H9 (cell line): ENCODE data around the gene VRK3. TPM values are rescaled to one million over a fixed set of nuclear protein-coding genes. Genes with fewer than 3 reads are reported as not detected.

Experiments used
- DNase-seq: peaks from one replicate; pipeline ENCODE4 v3.0.0-alpha.2; 2017
- H2AFZ ChIP-seq: one replicate; pipeline ENCODE4 v1.6.1; 2013; ENCODE audit warnings: mild to moderate bottlenecking, low read length, control low read depth, moderate library complexity
- H2AK5ac ChIP-seq: 2 replicates; pipeline ENCODE4 v1.6.1; 2013; ENCODE audit warnings: low read length, control low read depth, mixed read lengths; ENCODE audit not compliant: insufficient read length
- H2BK120ac ChIP-seq: one replicate; pipeline ENCODE4 v1.6.1; 2013; ENCODE audit warnings: low read depth, mild to moderate bottlenecking, low read length, control low read depth, inconsistent platforms; ENCODE audit not compliant: poor library complexity, severe bottlenecking
- H2BK12ac ChIP-seq: 2 replicates; pipeline ENCODE4 v1.6.1; 2013; ENCODE audit warnings: low read length, control low read depth, mixed read lengths, low read depth; ENCODE audit not compliant: insufficient read length
- H2BK15ac ChIP-seq: 2 replicates; pipeline ENCODE4 v1.6.1; 2013; ENCODE audit warnings: low read depth, low read length, control low read depth
- H2BK20ac ChIP-seq: one replicate; pipeline ENCODE4 v1.6.1; 2013; ENCODE audit warnings: low read depth, mild to moderate bottlenecking, low read length, control low read depth, inconsistent platforms; ENCODE audit not compliant: poor library complexity, severe bottlenecking
- H2BK5ac ChIP-seq: 2 replicates; pipeline ENCODE4 v1.6.1; 2013; ENCODE audit warnings: low read length, control low read depth, mixed read lengths; ENCODE audit not compliant: insufficient read length
- H3K14ac ChIP-seq: 2 replicates; pipeline ENCODE4 v1.6.1; 2013; ENCODE audit warnings: low read length, control low read depth; ENCODE audit not compliant: insufficient read depth
- H3K18ac ChIP-seq: 2 replicates; pipeline ENCODE4 v1.6.1; 2013; ENCODE audit warnings: low read depth, mild to moderate bottlenecking, mixed read lengths, low read length, control low read depth; ENCODE audit not compliant: insufficient read length
- H3K23ac ChIP-seq: 2 replicates; pipeline ENCODE4 v1.6.1; 2013; ENCODE audit warnings: low read length, control low read depth, mixed read lengths, low read depth; ENCODE audit not compliant: insufficient read length
- H3K23me2 ChIP-seq: 2 replicates; pipeline ENCODE4 v1.6.1; 2013; ENCODE audit warnings: low read depth, mild to moderate bottlenecking, mixed read lengths, low read length, control low read depth; ENCODE audit not compliant: insufficient read length, poor library complexity, severe bottlenecking
- H3K27ac ChIP-seq: 2 replicates; pipeline ENCODE4 v1.5.1; 2013; ENCODE audit warnings: low read length, control low read depth, mixed read lengths, low read depth; ENCODE audit not compliant: insufficient read length
- H3K27me3 ChIP-seq: 2 replicates; pipeline ENCODE4 v1.6.1; 2013; ENCODE audit warnings: low read length, control low read depth, inconsistent platforms; ENCODE audit not compliant: insufficient read depth
- H3K4ac ChIP-seq: 2 replicates; pipeline ENCODE4 v1.6.1; 2013; ENCODE audit warnings: low read depth, mild to moderate bottlenecking, control low read depth, inconsistent platforms, low read length, moderate library complexity
- H3K4me1 ChIP-seq: 2 replicates; pipeline ENCODE4 v1.6.1; 2013; ENCODE audit warnings: low read length, control low read depth, inconsistent platforms; ENCODE audit not compliant: insufficient read depth
- H3K4me2 ChIP-seq: 2 replicates; pipeline ENCODE4 v1.6.1; 2013; ENCODE audit warnings: low read length, control low read depth, mixed read lengths; ENCODE audit not compliant: insufficient read length, insufficient read depth
- H3K56ac ChIP-seq: 2 replicates; pipeline ENCODE4 v1.6.1; 2013; ENCODE audit warnings: low read depth, mild to moderate bottlenecking, mixed read lengths, low read length, control low read depth; ENCODE audit not compliant: insufficient read length
- H3K79me1 ChIP-seq: 2 replicates; pipeline ENCODE4 v1.6.1; 2013; ENCODE audit warnings: low read depth, mild to moderate bottlenecking, moderate library complexity, low read length, control low read depth, inconsistent platforms; ENCODE audit not compliant: insufficient read depth, poor library complexity, severe bottlenecking
- H3K79me2 ChIP-seq: 2 replicates; pipeline ENCODE4 v1.6.1; 2013; ENCODE audit warnings: low read length, control low read depth, inconsistent platforms; ENCODE audit not compliant: insufficient read depth
- H3K9ac ChIP-seq: 2 replicates; pipeline ENCODE4 v1.6.1; 2013; ENCODE audit warnings: low read length, control low read depth, mixed read lengths; ENCODE audit not compliant: insufficient read length; ENCODE audit errors: extremely low read depth
- H3K9me3 ChIP-seq: one replicate; pipeline ENCODE4 v1.6.1; 2013; ENCODE audit warnings: low read depth, low read length, inconsistent platforms; ENCODE audit not compliant: control insufficient read depth
- H3T11ph ChIP-seq: one replicate; pipeline ENCODE4 v1.6.1; 2013; ENCODE audit warnings: mild to moderate bottlenecking, low read length, control low read depth, inconsistent platforms
- H4K20me1 ChIP-seq: one replicate; pipeline ENCODE4 v1.6.1; 2013; ENCODE audit not compliant: control insufficient read depth, insufficient read length, insufficient read depth
- H4K5ac ChIP-seq: 2 replicates; pipeline ENCODE4 v1.6.1; 2013; ENCODE audit warnings: low read depth, mild to moderate bottlenecking, mixed read lengths, low read length, control low read depth; ENCODE audit not compliant: insufficient read length
- H4K8ac ChIP-seq: replicated peaks from 2 replicates; pipeline ENCODE4 v1.6.1; 2013; ENCODE audit warnings: low read length, control low read depth, mixed read lengths, low read depth; ENCODE audit not compliant: insufficient read length
- H4K91ac ChIP-seq: 2 replicates; pipeline ENCODE4 v1.6.1; 2013; ENCODE audit warnings: low read depth, mild to moderate bottlenecking, moderate library complexity, mixed read lengths, low read length, control low read depth; ENCODE audit not compliant: insufficient read length
- H3K27ac Mint-ChIP-seq, 3 experiments: 2 replicates in 2 of 3; 3 replicates in 1 of 3; pipeline ENCODE4 v1.8.0; 2020 to 2021; ENCODE audit warnings: mixed read lengths in 3 of 3, mild to moderate bottlenecking in 1 of 3, moderate library complexity in 1 of 3
- H3K27me3 Mint-ChIP-seq: 2 replicates; pipeline ENCODE4 v1.8.0; 2021; ENCODE audit warnings: low read depth, mild to moderate bottlenecking, moderate library complexity, mixed read lengths
- H3K36me3 Mint-ChIP-seq, 3 experiments: 2 replicates in 2 of 3; 3 replicates in 1 of 3; pipeline ENCODE4 v1.8.0; 2020 to 2021; ENCODE audit warnings: low read depth in 3 of 3, mixed read lengths in 3 of 3; ENCODE audit not compliant: insufficient read depth in 1 of 3
- H3K4me1 Mint-ChIP-seq, 2 experiments: 2 replicates each; pipeline ENCODE4 v1.8.0; 2020; ENCODE audit warnings: mixed read lengths in 2 of 2
- H3K4me3 Mint-ChIP-seq, 2 experiments: 2 replicates in 1 of 2; 3 replicates in 1 of 2; pipeline ENCODE4 v1.8.0; 2020 to 2021; ENCODE audit warnings: mild to moderate bottlenecking in 2 of 2, mixed read lengths in 2 of 2, moderate library complexity in 1 of 2
- H3K9me3 Mint-ChIP-seq, 2 experiments: 2 replicates in 1 of 2; 3 replicates in 1 of 2; pipeline ENCODE4 v1.8.0; 2020; ENCODE audit warnings: mild to moderate bottlenecking in 2 of 2, mixed read lengths in 2 of 2, moderate library complexity in 1 of 2
- WGBS: extraction: QIAGEN DNeasy Blood & Tissue Kit; methylation state at CpG from one replicate; pipeline ENCODE4 v1.1.7; 2013; ENCODE audit warnings: missing lambda C conversion rate, low lambda C conversion rate, mixed read lengths; ENCODE audit not compliant: insufficient read length; ENCODE audit errors: extremely low coverage; 5-methylcytosine and 5-hydroxymethylcytosine counted together
- total RNA-seq: library from RNA; stranded (reverse); gene quantifications from 2 replicates; pipeline ENCODE4 v1.2.1, GENCODE V29; 2021
- TF ChIP-seq, protein P1 (sequence below): fragments of 200-600 bp; sonication (generic); conservative IDR thresholded peaks from 3 replicates; pipeline ENCODE4 v1.8.0; 2021; ENCODE audit warnings: antibody characterized with exemption, mild to moderate bottlenecking

VRK3 gene
- total RNA-seq, 1 experiment from 2014 or later = 33.5 TPM

DNA sequence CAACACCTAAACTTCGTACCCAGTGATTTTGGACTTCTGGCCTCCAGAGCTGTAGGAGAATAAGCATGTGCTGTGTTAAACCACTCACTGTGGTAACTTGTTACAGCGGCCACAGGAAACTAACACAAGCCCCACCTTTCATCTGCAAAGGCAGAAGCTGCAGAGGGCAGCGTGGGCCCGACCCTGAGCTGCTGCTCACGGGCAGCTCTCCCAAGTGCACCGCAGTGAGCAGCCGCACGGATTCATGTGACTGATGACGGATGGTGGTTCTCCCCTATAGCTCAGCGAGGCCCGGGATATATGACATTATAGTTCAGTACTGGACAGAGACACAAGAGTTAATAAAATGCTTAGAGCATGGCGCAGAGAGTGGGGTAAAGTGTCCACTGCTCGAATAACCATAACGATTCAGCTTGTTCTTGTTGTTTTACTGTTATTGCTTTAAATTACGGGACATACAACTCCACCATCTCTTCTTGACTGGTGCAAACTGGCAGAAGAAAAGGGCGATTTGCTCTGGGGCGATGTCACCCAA lies 21.9 kb downstream of the VRK3 start:
- H3K9me3 ChIP-seq = no peaks in the 10 kb centered on the region
- no peak overlapping the region for H3K56ac ChIP-seq
- no peak overlapping the region for H3K4ac ChIP-seq
- H4K20me1 ChIP-seq = no peaks in the 10 kb centered on the region
- no peak overlapping the region for H2AFZ ChIP-seq
- no peak overlapping the region for H2AK5ac ChIP-seq
- no peak overlapping the region for H3K4me3 Mint-ChIP-seq
- H3K9ac ChIP-seq = no peak overlapping the region
- no peaks in the 10 kb centered on the region for H3K27me3 Mint-ChIP-seq
- no peak overlapping the region for H4K91ac ChIP-seq
- H3K14ac ChIP-seq = no peak overlapping the region
- H2BK20ac ChIP-seq = no peak overlapping the region
- peaks cover 10 to 40% (median 35%) of the 10 kb centered on the region in 3 experiments for H3K36me3 Mint-ChIP-seq
- H3K27ac Mint-ChIP-seq = no peak overlapping the region
- no peaks in the 10 kb centered on the region for H3K4me1 ChIP-seq
- no peak overlapping the region for H2BK5ac ChIP-seq
- H4K8ac ChIP-seq = no peak overlapping the region
- H3K4me1 Mint-ChIP-seq = no peaks in the 10 kb centered on the region
- H2BK12ac ChIP-seq = no peak overlapping the region
- DNase-seq = no peak
- TF ChIP-seq, protein P1, sequence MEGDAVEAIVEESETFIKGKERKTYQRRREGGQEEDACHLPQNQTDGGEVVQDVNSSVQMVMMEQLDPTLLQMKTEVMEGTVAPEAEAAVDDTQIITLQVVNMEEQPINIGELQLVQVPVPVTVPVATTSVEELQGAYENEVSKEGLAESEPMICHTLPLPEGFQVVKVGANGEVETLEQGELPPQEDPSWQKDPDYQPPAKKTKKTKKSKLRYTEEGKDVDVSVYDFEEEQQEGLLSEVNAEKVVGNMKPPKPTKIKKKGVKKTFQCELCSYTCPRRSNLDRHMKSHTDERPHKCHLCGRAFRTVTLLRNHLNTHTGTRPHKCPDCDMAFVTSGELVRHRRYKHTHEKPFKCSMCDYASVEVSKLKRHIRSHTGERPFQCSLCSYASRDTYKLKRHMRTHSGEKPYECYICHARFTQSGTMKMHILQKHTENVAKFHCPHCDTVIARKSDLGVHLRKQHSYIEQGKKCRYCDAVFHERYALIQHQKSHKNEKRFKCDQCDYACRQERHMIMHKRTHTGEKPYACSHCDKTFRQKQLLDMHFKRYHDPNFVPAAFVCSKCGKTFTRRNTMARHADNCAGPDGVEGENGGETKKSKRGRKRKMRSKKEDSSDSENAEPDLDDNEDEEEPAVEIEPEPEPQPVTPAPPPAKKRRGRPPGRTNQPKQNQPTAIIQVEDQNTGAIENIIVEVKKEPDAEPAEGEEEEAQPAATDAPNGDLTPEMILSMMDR = no peak
- no peaks in the 10 kb centered on the region for H3K23me2 ChIP-seq
- H3K4me2 ChIP-seq = no peak overlapping the region
- no peak overlapping the region for H4K5ac ChIP-seq
- no peaks in the 10 kb centered on the region for H3K9me3 Mint-ChIP-seq
- H3K27me3 ChIP-seq = no peaks in the 10 kb centered on the region
- no peak overlapping the region for H2BK120ac ChIP-seq
- H2BK15ac ChIP-seq = no peak overlapping the region
- no peaks in the 10 kb centered on the region for H3K79me2 ChIP-seq
- H3K23ac ChIP-seq = no peak overlapping the region
- WGBS = no CpG with 5 or more reads among the region's 17 CpGs
- H3K79me1 ChIP-seq = no peaks in the 10 kb centered on the region
- no peak overlapping the region for H3K27ac ChIP-seq
- no peak overlapping the region for H3K18ac ChIP-seq
- no peak overlapping the region for H3T11ph ChIP-seq
